ENCODE results near the gene LRRC8E.

LRRC8E gene

DNA sequence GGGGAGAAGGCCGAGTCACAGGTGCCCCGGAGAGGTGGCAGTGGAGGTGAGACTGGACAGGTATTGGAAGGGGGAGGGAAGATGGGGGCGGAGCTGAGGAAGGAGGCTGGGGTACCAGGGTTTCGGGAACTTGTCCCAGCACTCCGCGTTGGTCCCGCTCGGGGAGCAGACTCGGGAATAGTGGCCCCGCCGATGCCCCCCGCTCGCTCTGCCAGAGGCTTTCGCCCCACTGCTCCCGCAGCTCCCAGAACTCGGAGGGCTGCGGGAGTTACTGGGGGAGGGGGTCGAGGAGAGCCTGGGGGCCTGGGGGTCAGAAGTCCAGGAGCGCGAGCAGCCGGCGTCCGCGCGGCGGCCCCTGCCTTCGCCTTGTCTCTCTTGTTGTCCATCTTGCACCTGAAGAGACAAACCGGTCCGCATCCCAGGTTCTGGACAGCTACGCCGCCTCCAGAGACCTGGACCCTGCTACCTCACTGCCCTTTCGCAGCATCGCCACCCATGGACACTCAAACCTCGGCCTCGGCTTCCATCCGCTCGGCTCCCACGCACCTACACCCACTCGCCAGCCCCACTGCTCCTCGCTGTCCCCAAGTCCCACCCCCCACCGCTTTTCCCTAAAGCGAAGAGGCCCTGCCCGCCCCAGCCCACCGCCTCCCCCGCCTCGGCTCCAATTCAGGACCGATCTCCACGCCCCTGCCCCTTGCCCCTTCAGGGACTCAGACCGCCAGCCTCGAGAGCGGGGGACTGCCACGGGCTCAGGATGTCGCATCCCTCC, 14.8 kb upstream of the LRRC8E start:
- Histone ChIP-seq H3K9me3 (ENCODE audit: control insufficient read depth in 5 of 5, low read length in 5 of 5) (no peaks in the 10 kb centered on the region), H3K4me3 (ENCODE audit: low read depth in 1 of 5, low read length in 5 of 5) (no peak overlapping the region), H3K4me1 (ENCODE audit: control insufficient read depth in 5 of 5, insufficient read depth in 5 of 5, low read length in 5 of 5) (peaks cover 0 to 42% (median 34%) of the 10 kb centered on the region in 5 donors), H3K27me3 (ENCODE audit: control insufficient read depth in 5 of 5, insufficient read depth in 4 of 5, low read length in 5 of 5) (peaks cover 23 to 31% (median 26%) of the 10 kb centered on the region in 5 donors), H3K27ac (ENCODE audit: low read depth, low read length) (no peak overlapping the region), H3K36me3 (ENCODE audit: control insufficient read depth in 5 of 5, insufficient read depth in 5 of 5, low read length in 5 of 5) (no peaks in the 10 kb centered on the region), H3K9ac (ENCODE audit: low read length in 5 of 5) (no peak overlapping the region)

DNA sequence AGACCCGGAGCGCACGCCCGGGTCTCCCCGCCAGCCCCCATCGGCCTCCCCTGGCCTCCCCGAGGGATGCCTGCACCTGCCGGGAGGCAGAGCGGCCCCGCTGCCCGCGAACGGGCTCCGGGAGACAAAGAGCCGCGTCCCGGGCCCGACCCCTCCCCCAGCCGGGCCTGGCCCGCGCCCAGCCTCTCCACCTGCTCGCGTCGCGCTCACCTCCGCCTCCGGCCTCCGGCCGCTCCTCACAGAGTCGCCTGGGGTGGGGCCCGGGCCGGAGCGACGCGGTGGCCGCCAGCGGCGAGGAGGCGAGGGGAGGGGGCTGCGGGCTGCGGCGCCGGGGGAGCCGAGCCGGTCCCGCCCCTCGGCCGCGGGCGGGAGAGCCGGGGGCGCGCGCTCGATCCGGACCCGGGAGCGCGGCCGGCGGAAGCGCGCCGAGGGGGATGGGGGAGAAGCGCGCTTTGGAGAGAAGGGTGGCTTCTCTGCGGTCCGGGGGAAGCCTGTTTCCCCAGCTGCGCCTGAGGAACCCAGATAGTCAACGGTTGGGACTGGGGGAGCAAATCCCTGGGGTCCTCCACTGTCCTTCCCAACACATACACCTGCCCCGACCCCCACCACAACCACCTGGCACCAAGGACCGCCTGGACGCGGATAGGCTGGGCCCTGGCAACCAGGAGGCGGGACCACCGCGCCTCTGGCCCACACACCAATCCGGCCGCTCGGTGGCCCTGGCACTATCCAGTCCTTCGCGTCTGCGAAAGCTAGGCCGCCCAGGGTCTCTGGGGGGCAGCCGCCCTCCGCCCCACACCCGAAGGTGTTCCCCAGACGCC, 14.0 kb upstream of the LRRC8E start, which contains the start of gene PRR36:
Gene PRR36 (minus strand): TSS at position 315 of the 821 bp plus-strand sequence. CDS start 701 bp downstream, outside the sequence.
- Histone ChIP-seq H3K9ac (ENCODE audit: low read length in 5 of 5) (no peak within 1 kb of the TSS), H3K27me3 (ENCODE audit: control insufficient read depth in 5 of 5, insufficient read depth in 4 of 5, low read length in 5 of 5) (peaks cover 22 to 31% (median 26%) of the 10 kb centered on the region in 5 donors), H3K27ac (ENCODE audit: low read depth, low read length) (no peak within 1 kb of the TSS), H3K36me3 (ENCODE audit: control insufficient read depth in 5 of 5, insufficient read depth in 5 of 5, low read length in 5 of 5) (no peaks in the 10 kb centered on the region), H3K4me1 (ENCODE audit: control insufficient read depth in 5 of 5, insufficient read depth in 5 of 5, low read length in 5 of 5) (peaks cover 0 to 34% (median 27%) of the 10 kb centered on the region in 5 donors), H3K4me3 (ENCODE audit: low read depth in 1 of 5, low read length in 5 of 5) (no peak within 1 kb of the TSS), H3K9me3 (ENCODE audit: control insufficient read depth in 5 of 5, low read length in 5 of 5) (no peaks in the 10 kb centered on the region)

GRCh38 chr19:7874897-7875273, 13.4 kb upstream of the LRRC8E start:
- no peak overlapping the region for H3K4me3 ChIP-seq (ENCODE audit: low read depth in 1 of 5, low read length in 5 of 5)
- H3K27ac ChIP-seq (ENCODE audit: low read depth, low read length), result no peak overlapping the region
- peaks cover 22 to 35% (median 26%) of the 10 kb centered on the region in 5 donors for H3K27me3 ChIP-seq (ENCODE audit: control insufficient read depth in 5 of 5, insufficient read depth in 4 of 5, low read length in 5 of 5)
- no peak overlapping the region for H3K9ac ChIP-seq (ENCODE audit: low read length in 5 of 5)
- H3K4me1 ChIP-seq (ENCODE audit: control insufficient read depth in 5 of 5, insufficient read depth in 5 of 5, low read length in 5 of 5), result peaks cover 0 to 28% (median 23%) of the 10 kb centered on the region in 5 donors
- H3K9me3 ChIP-seq (ENCODE audit: control insufficient read depth in 5 of 5, low read length in 5 of 5), result no peaks in the 10 kb centered on the region
- no peaks in the 10 kb centered on the region for H3K36me3 ChIP-seq (ENCODE audit: control insufficient read depth in 5 of 5, insufficient read depth in 5 of 5, low read length in 5 of 5)

- peaks cover 22 to 30% (median 25%) of the 10 kb centered on the region in 5 donors for H3K27me3 ChIP-seq (ENCODE audit: control insufficient read depth in 5 of 5, insufficient read depth in 4 of 5, low read length in 5 of 5)
- H3K4me3 ChIP-seq (ENCODE audit: low read depth in 1 of 5, low read length in 5 of 5), result no peak overlapping the region
- peaks cover 0 to 9% (median 6%) of the 10 kb centered on the region in 5 donors for H3K4me1 ChIP-seq (ENCODE audit: control insufficient read depth in 5 of 5, insufficient read depth in 5 of 5, low read length in 5 of 5)
- no peaks in the 10 kb centered on the region for H3K36me3 ChIP-seq (ENCODE audit: control insufficient read depth in 5 of 5, insufficient read depth in 5 of 5, low read length in 5 of 5)
- no peak overlapping the region for H3K9ac ChIP-seq (ENCODE audit: low read length in 5 of 5)
- H3K9me3 ChIP-seq (ENCODE audit: control insufficient read depth in 5 of 5, low read length in 5 of 5), result no peaks in the 10 kb centered on the region
- H3K27ac ChIP-seq (ENCODE audit: low read depth, low read length), result no peak overlapping the region
These were observed 11.0 kb upstream of the LRRC8E start for GRCh38 chr19:7877249-7877836.

GRCh38 chr19:7879111-7879807, 9.1 kb upstream of the LRRC8E start:
- no peak overlapping the region for H3K27ac ChIP-seq (ENCODE audit: low read depth, low read length)
- H3K4me3 ChIP-seq (ENCODE audit: low read depth in 1 of 5, low read length in 5 of 5), result no peak overlapping the region
- no peaks in the 10 kb centered on the region for H3K9me3 ChIP-seq (ENCODE audit: control insufficient read depth in 5 of 5, low read length in 5 of 5)
- H3K27me3 ChIP-seq (ENCODE audit: control insufficient read depth in 5 of 5, insufficient read depth in 4 of 5, low read length in 5 of 5), result peaks cover 8 to 13% (median 11%) of the 10 kb centered on the region in 5 donors
- H3K4me1 ChIP-seq (ENCODE audit: control insufficient read depth in 5 of 5, insufficient read depth in 5 of 5, low read length in 5 of 5), result peaks cover 0 to 6% (median 3%) of the 10 kb centered on the region in 5 donors
- H3K9ac ChIP-seq (ENCODE audit: low read length in 5 of 5), result no peak overlapping the region
- H3K36me3 ChIP-seq (ENCODE audit: control insufficient read depth in 5 of 5, insufficient read depth in 5 of 5, low read length in 5 of 5), result no peaks in the 10 kb centered on the region

- Histone ChIP-seq H3K9ac (ENCODE audit: low read length in 5 of 5) (no peak overlapping the region), H3K27me3 (ENCODE audit: control insufficient read depth in 5 of 5, insufficient read depth in 4 of 5, low read length in 5 of 5) (peaks cover 2 to 9% (median 6%) of the 10 kb centered on the region in 5 donors), H3K4me1 (ENCODE audit: control insufficient read depth in 5 of 5, insufficient read depth in 5 of 5, low read length in 5 of 5) (peaks cover 0 to under 1% (median 0%) of the 10 kb centered on the region in 5 donors), H3K36me3 (ENCODE audit: control insufficient read depth in 5 of 5, insufficient read depth in 5 of 5, low read length in 5 of 5) (no peaks in the 10 kb centered on the region), H3K4me3 (ENCODE audit: low read depth in 1 of 5, low read length in 5 of 5) (no peak overlapping the region), H3K9me3 (ENCODE audit: control insufficient read depth in 5 of 5, low read length in 5 of 5) (no peaks in the 10 kb centered on the region), H3K27ac (ENCODE audit: low read depth, low read length) (no peak overlapping the region)
These were observed 8.5 kb upstream of the LRRC8E start for GRCh38 chr19:7879836-7880235.

DNA sequence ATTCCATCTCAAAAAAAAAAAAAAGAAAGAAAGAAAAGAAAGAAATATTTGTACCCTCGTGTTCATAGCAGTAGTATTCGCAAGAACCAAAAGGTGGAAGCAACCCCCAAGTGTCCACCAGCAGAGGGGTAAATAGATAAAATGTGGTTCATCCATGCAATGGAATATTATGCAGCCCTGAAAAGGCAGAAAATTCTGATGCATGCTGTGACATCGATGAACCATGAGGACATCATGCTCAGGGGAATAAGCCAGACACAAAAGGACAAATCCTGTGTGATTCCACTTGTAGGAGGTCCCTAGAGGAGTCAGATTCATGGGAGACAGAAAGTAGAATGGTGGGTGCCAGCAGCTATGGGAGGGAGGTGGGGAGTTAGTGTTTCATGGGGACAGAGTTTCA, 6.4 kb upstream of the LRRC8E start:
- no peak overlapping the region for H3K27ac ChIP-seq (ENCODE audit: low read depth, low read length)

DNA sequence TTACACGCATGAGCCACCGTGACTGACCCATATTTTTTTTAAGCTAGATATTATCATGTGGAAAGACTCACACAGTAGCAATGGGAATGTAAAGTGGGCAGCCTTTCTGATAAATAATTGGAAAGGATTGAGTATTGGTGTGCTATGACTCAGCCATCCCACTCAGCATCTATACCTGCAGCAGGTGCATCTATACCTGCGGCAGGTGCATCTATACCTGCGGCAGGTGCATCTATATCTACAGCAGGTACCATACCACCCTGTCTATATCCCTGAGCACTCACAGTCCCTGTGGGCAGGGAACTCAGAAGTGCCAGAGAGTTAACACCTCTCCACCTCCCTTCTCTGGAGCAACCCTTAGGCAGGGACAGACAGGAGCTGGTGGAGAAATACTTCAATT, 5.2 kb upstream of the LRRC8E start:
- Histone ChIP-seq H3K27me3 (ENCODE audit: control insufficient read depth in 5 of 5, insufficient read depth in 4 of 5, low read length in 5 of 5) (peaks cover 0 to 9% (median 5%) of the 10 kb centered on the region in 5 donors), H3K36me3 (ENCODE audit: control insufficient read depth in 5 of 5, insufficient read depth in 5 of 5, low read length in 5 of 5) (no peaks in the 10 kb centered on the region), H3K27ac (ENCODE audit: low read depth, low read length) (no peak overlapping the region), H3K9ac (ENCODE audit: low read length in 5 of 5) (no peak overlapping the region), H3K4me1 (ENCODE audit: control insufficient read depth in 5 of 5, insufficient read depth in 5 of 5, low read length in 5 of 5) (peaks cover 0 to 2% (median under 1%) of the 10 kb centered on the region in 5 donors), H3K4me3 (ENCODE audit: low read depth in 1 of 5, low read length in 5 of 5) (no peak overlapping the region), H3K9me3 (ENCODE audit: control insufficient read depth in 5 of 5, low read length in 5 of 5) (no peaks in the 10 kb centered on the region)

More for the DNA sequence above, 6.4 kb upstream of the LRRC8E start:
- Histone ChIP-seq H3K9ac (ENCODE audit: low read length in 5 of 5) (no peak overlapping the region), H3K27me3 (ENCODE audit: control insufficient read depth in 5 of 5, insufficient read depth in 4 of 5, low read length in 5 of 5) (peaks cover 0 to 4% (median 0%) of the 10 kb centered on the region in 5 donors), H3K36me3 (ENCODE audit: control insufficient read depth in 5 of 5, insufficient read depth in 5 of 5, low read length in 5 of 5) (no peaks in the 10 kb centered on the region), H3K4me3 (ENCODE audit: low read depth in 1 of 5, low read length in 5 of 5) (no peak overlapping the region), H3K4me1 (ENCODE audit: control insufficient read depth in 5 of 5, insufficient read depth in 5 of 5, low read length in 5 of 5) (no peaks in the 10 kb centered on the region), H3K9me3 (ENCODE audit: control insufficient read depth in 5 of 5, low read length in 5 of 5) (no peaks in the 10 kb centered on the region)

- no peak overlapping the region for H3K27ac ChIP-seq (ENCODE audit: low read depth, low read length)
- H3K4me1 ChIP-seq (ENCODE audit: control insufficient read depth in 5 of 5, insufficient read depth in 5 of 5, low read length in 5 of 5), result peaks cover 0 to 10% (median 5%) of the 10 kb centered on the region in 5 donors
- H3K4me3 ChIP-seq (ENCODE audit: low read depth in 1 of 5, low read length in 5 of 5), result no peak overlapping the region
- no peaks in the 10 kb centered on the region for H3K9me3 ChIP-seq (ENCODE audit: control insufficient read depth in 5 of 5, low read length in 5 of 5)
- H3K36me3 ChIP-seq (ENCODE audit: control insufficient read depth in 5 of 5, insufficient read depth in 5 of 5, low read length in 5 of 5), result no peaks in the 10 kb centered on the region
- peaks cover 0 to 14% (median 12%) of the 10 kb centered on the region in 5 donors for H3K27me3 ChIP-seq (ENCODE audit: control insufficient read depth in 5 of 5, insufficient read depth in 4 of 5, low read length in 5 of 5)
- H3K9ac ChIP-seq (ENCODE audit: low read length in 5 of 5), result no peak overlapping the region
These were observed 4.3 kb upstream of the LRRC8E start for GRCh38 chr19:7883796-7884570.
